BLaER1 (cell line): ENCODE data around the gene KRTAP1-3.
"Not testable (repeated sequence)": the region's sequence is repeated elsewhere in the genome, so short reads cannot be mapped to it uniquely, and the experiment has no call there.

Experiments used
- H3K27ac ChIP-seq: shearing (Covaris generic); formaldehyde crosslinking; 2 replicates; pipeline ENCODE4 v1.8.1; 2022
- H3K27me3 ChIP-seq: shearing (Covaris generic); formaldehyde crosslinking; 2 replicates; pipeline ENCODE4 v1.8.1; 2022
- H3K36me3 ChIP-seq: shearing (Covaris generic); formaldehyde crosslinking; 2 replicates; pipeline ENCODE4 v1.8.1; 2022
- H3K4me1 ChIP-seq: shearing (Covaris generic); formaldehyde crosslinking; 2 replicates; pipeline ENCODE4 v1.8.1; 2022
- H3K4me2 ChIP-seq: shearing (Covaris generic); formaldehyde crosslinking; 2 replicates; pipeline ENCODE4 v1.8.1; 2022
- H3K4me3 ChIP-seq: shearing (Covaris generic); formaldehyde crosslinking; 2 replicates; pipeline ENCODE4 v1.8.1; 2022
- H3K9ac ChIP-seq: shearing (Covaris generic); formaldehyde crosslinking; 2 replicates; pipeline ENCODE4 v1.8.1; 2022
- H3K9me3 ChIP-seq: shearing (Covaris generic); formaldehyde crosslinking; 2 replicates; pipeline ENCODE4 v1.8.1; 2022
- H4K20me1 ChIP-seq: shearing (Covaris generic); formaldehyde crosslinking; 2 replicates; pipeline ENCODE4 v1.8.1; 2022
- Cebpa-rat ChIP-seq: shearing (Covaris generic); IDR thresholded peaks from 2 replicates; pipeline ENCODE4 v1.8.1; 2022

The KRTAP1-3 gene

GRCh38 chr17:41034346-41034935, at the start of gene KRTAP1-3:
TSS of gene KRTAP1-3 (minus strand) at chr17:41034874. CDS start at chr17:41034821, 53 bp downstream.
- not testable (repeated sequence) for H3K4me1 ChIP-seq, H3K36me3 ChIP-seq, H3K4me3 ChIP-seq, H3K9me3 ChIP-seq, H3K27me3 ChIP-seq, H3K27ac ChIP-seq, H3K9ac ChIP-seq, H3K4me2 ChIP-seq, H4K20me1 ChIP-seq

- H3K9ac ChIP-seq, H3K4me2 ChIP-seq, H3K4me3 ChIP-seq, H3K27ac ChIP-seq, H3K27me3 ChIP-seq, H3K9me3 ChIP-seq, H4K20me1 ChIP-seq, H3K36me3 ChIP-seq, H3K4me1 ChIP-seq: not testable (repeated sequence)
Observed at GRCh38 chr17:41084100-41084856, 49.6 kb upstream of the KRTAP1-3 start, which contains the start of gene KRTAP4-7. TSS of gene KRTAP4-7 (plus strand) at chr17:41084150. CDS start at chr17:41084207, 57 bp downstream.

- H3K4me3 ChIP-seq, H3K4me2 ChIP-seq, H3K9ac ChIP-seq, H3K9me3 ChIP-seq, H3K4me1 ChIP-seq, H4K20me1 ChIP-seq, H3K36me3 ChIP-seq, H3K27ac ChIP-seq, H3K27me3 ChIP-seq: not testable (repeated sequence)
Observed at GRCh38 chr17:41083427-41083826, 48.8 kb upstream of the KRTAP1-3 start.

GRCh38 chr17:41082626-41083025, 48.0 kb upstream of the KRTAP1-3 start:
- Histone ChIP-seq H3K4me3 (no peak overlapping the region), H4K20me1 (no peaks in the 10 kb centered on the region), H3K4me2 (no peak overlapping the region), H3K9ac (no peak overlapping the region), H3K9me3 (no peaks in the 10 kb centered on the region), H3K4me1 (no peaks in the 10 kb centered on the region), H3K36me3 (no peaks in the 10 kb centered on the region), H3K27ac (no peak overlapping the region), H3K27me3 (no peaks in the 10 kb centered on the region)
- no peak for TF ChIP-seq Cebpa-rat

- Histone ChIP-seq H3K9me3 (no peaks in the 10 kb centered on the region), H3K27me3 (no peaks in the 10 kb centered on the region), H4K20me1 (no peaks in the 10 kb centered on the region), H3K4me3 (no peak overlapping the region), H3K27ac (no peak overlapping the region), H3K36me3 (no peaks in the 10 kb centered on the region), H3K4me2 (no peak overlapping the region), H3K4me1 (no peaks in the 10 kb centered on the region), H3K9ac (no peak overlapping the region)
- no peak for TF ChIP-seq Cebpa-rat
Observed at GRCh38 chr17:41076788-41077187, 42.1 kb upstream of the KRTAP1-3 start.

- Histone ChIP-seq H3K9me3 (no peaks in the 10 kb centered on the region), H3K27ac (no peak overlapping the region), H3K36me3 (no peaks in the 10 kb centered on the region), H4K20me1 (no peaks in the 10 kb centered on the region), H3K9ac (no peak overlapping the region), H3K4me3 (no peak overlapping the region), H3K4me2 (no peak overlapping the region), H3K27me3 (no peaks in the 10 kb centered on the region), H3K4me1 (no peaks in the 10 kb centered on the region)
- TF ChIP-seq Cebpa-rat = no peak
Observed at GRCh38 chr17:41073676-41074075, 39.0 kb upstream of the KRTAP1-3 start.

- no peaks in the 10 kb centered on the region for H3K4me1 ChIP-seq
- H3K36me3 ChIP-seq = no peaks in the 10 kb centered on the region
- H3K9ac ChIP-seq = no peak overlapping the region
Observed at GRCh38 chr17:41071606-41072360, 37.1 kb upstream of the KRTAP1-3 start.

GRCh38 chr17:41069031-41069430, 34.4 kb upstream of the KRTAP1-3 start:
- TF ChIP-seq Cebpa-rat = no peak
- no peaks in the 10 kb centered on the region for H3K9me3 ChIP-seq
- no peaks in the 10 kb centered on the region for H4K20me1 ChIP-seq
- H3K4me1 ChIP-seq = no peaks in the 10 kb centered on the region
- no peaks in the 10 kb centered on the region for H3K27me3 ChIP-seq
- no peaks in the 10 kb centered on the region for H3K36me3 ChIP-seq
- no peak overlapping the region for H3K27ac ChIP-seq
- no peak overlapping the region for H3K9ac ChIP-seq
- H3K4me2 ChIP-seq = no peak overlapping the region
- no peak overlapping the region for H3K4me3 ChIP-seq

More at GRCh38 chr17:41071606-41072360, 37.1 kb upstream of the KRTAP1-3 start:
- TF ChIP-seq Cebpa-rat = no peak
- Histone ChIP-seq H3K4me2 (no peak overlapping the region), H3K9me3 (no peaks in the 10 kb centered on the region), H3K27me3 (no peaks in the 10 kb centered on the region), H4K20me1 (no peaks in the 10 kb centered on the region), H3K27ac (no peak overlapping the region), H3K4me3 (no peak overlapping the region)

- H3K36me3 ChIP-seq = no peaks in the 10 kb centered on the region
- no peak overlapping the region for H3K4me2 ChIP-seq
- no peak overlapping the region for H3K27ac ChIP-seq
- H3K9me3 ChIP-seq = no peaks in the 10 kb centered on the region
- no peaks in the 10 kb centered on the region for H3K27me3 ChIP-seq
- no peak for TF ChIP-seq Cebpa-rat
- H3K4me3 ChIP-seq = no peak overlapping the region
- no peak overlapping the region for H3K9ac ChIP-seq
- H3K4me1 ChIP-seq = no peaks in the 10 kb centered on the region
- H4K20me1 ChIP-seq = no peaks in the 10 kb centered on the region
Observed at GRCh38 chr17:41067281-41067680, 32.6 kb upstream of the KRTAP1-3 start.
